PC-3 (cell line): Measurements from ENCODE around the gene KSR1. TPM values are rescaled to one million over a fixed set of nuclear protein-coding genes. Genes with fewer than 3 reads are reported as not detected.

Experiments used
- ATAC-seq: fragments of 200-7000 bp; cut with Tn5 transposase; 2 replicates; pipeline ENCODE4 v1.9.1; 2020; ENCODE audit warnings: mild to moderate bottlenecking, moderate library complexity
- BruUV-seq: library from RNA; stranded (reverse); fragments of 400-500 nt; replicated peaks from 2 replicates; lab custom pipeline; 2021; lab: Mats Ljungman, UMichigan
- CTCF ChIA-PET: fragments of 300-600 bp; sonication (Branson Sonifier 250); formaldehyde crosslinking; loops from one replicate; lab custom pipeline; 2022; ENCODE audit warnings: antibody characterized with exemption; lab: Charles Lee
- POLR2A ChIA-PET: fragments of 300-600 bp; sonication (Branson Sonifier 250); formaldehyde crosslinking; loops from one replicate; lab custom pipeline; 2022; ENCODE audit warnings: antibody characterized with exemption; ENCODE audit not compliant: unreplicated experiment; lab: Charles Lee
- DNase-seq: peaks from one replicate; pipeline ENCODE4 v3.0.0-alpha.2; 2015
- H2AFZ ChIP-seq: fragments of 300-600 bp; sonication (generic); 2 replicates; pipeline ENCODE4 v1.6.0; 2016; ENCODE audit warnings: antibody characterized with exemption, low read length
- H3F3A ChIP-seq: fragments of 300-600 bp; sonication (generic); one replicate; pipeline ENCODE4 v1.6.0; 2017; ENCODE audit warnings: antibody characterized with exemption, low read length, control low read depth, mild to moderate bottlenecking; ENCODE audit not compliant: unreplicated experiment
- H3K27ac ChIP-seq: fragments of 300-600 bp; sonication (generic); 2 replicates; pipeline ENCODE4 v1.5.1; 2016; ENCODE audit warnings: mild to moderate bottlenecking, low read length
- H3K27me3 ChIP-seq: fragments of 300-600 bp; sonication (generic); 2 replicates; pipeline ENCODE4 v1.6.1; 2016; ENCODE audit warnings: low read length, mixed read lengths
- H3K36me3 ChIP-seq: fragments of 300-600 bp; sonication (generic); 2 replicates; pipeline ENCODE4 v1.6.1; 2016; ENCODE audit warnings: low read depth, mixed run types, low read length, mixed read lengths
- H3K4me1 ChIP-seq: fragments of 300-600 bp; sonication (generic); 2 replicates; pipeline ENCODE4 v1.5.1; 2016; ENCODE audit warnings: low read length; ENCODE audit not compliant: insufficient read depth
- H3K4me2 ChIP-seq: fragments of 300-600 bp; sonication (generic); 2 replicates; pipeline ENCODE4 v1.6.0; 2016; ENCODE audit warnings: low read length
- H3K4me3 ChIP-seq: fragments of 300-600 bp; sonication (generic); 2 replicates; pipeline ENCODE4 v1.5.1; 2016; ENCODE audit warnings: mild to moderate bottlenecking, low read length, mixed read lengths
- H3K79me2 ChIP-seq: fragments of 300-600 bp; sonication (generic); 2 replicates; pipeline ENCODE4 v1.6.1; 2017; ENCODE audit warnings: low read length, mixed read lengths
- H3K9ac ChIP-seq: fragments of 300-600 bp; sonication (generic); 2 replicates; pipeline ENCODE4 v1.6.0; 2016; ENCODE audit warnings: mild to moderate bottlenecking, low read length
- H3K9me2 ChIP-seq: fragments of 300-600 bp; sonication (generic); replicated peaks from 2 replicates; pipeline ENCODE4 v1.6.1; 2016; ENCODE audit warnings: mixed run types, low read length, mixed read lengths
- H3K9me3 ChIP-seq: fragments of 300-600 bp; sonication (generic); 2 replicates; pipeline ENCODE4 v1.6.1; 2016; ENCODE audit warnings: low read length, mixed read lengths
- H4K20me1 ChIP-seq: fragments of 300-600 bp; sonication (generic); 2 replicates; pipeline ENCODE4 v1.6.1; 2016; ENCODE audit warnings: low read length, mixed read lengths
- EZH2 ChIP-seq: fragments of 300-600 bp; sonication (generic); IDR thresholded peaks from one replicate; pipeline ENCODE4 v1.6.1; 2017; ENCODE audit warnings: antibody characterized with exemption, mild to moderate bottlenecking, low read length; ENCODE audit not compliant: unreplicated experiment
- EZH2phosphoT487 ChIP-seq: fragments of 300-600 bp; sonication (generic); IDR thresholded peaks from 2 replicates; pipeline ENCODE4 v1.6.1; 2018; ENCODE audit warnings: mild to moderate bottlenecking, antibody characterized with exemption, low read length, borderline replicate concordance
- intact Hi-C: fragments of 100-400 bp; cut with micrococcal nuclease; formaldehyde crosslinking; loops from 2 replicates; pipeline ENCODE4 v1.9.0; 2023
- total RNA-seq: library from RNA; depleted of rRNA; stranded (reverse); fragments of >200 nt; gene quantifications from 2 replicates; pipeline ENCODE4 v1.2.3, GENCODE V29; 2014
- TF ChIP-seq, protein P1 (sequence below): fragments of 300-600 bp; sonication (generic); conservative IDR thresholded peaks from 2 replicates; pipeline ENCODE4 v1.5.1; 2017; ENCODE audit warnings: antibody characterized with exemption, low read depth, mild to moderate bottlenecking, low read length

KSR1 gene
- total RNA-seq, 1 experiment from 2014 or later, result 1.0 TPM

- Histone ChIP-seq H2AFZ (no peak overlapping the region), H3F3A (no peaks in the 10 kb centered on the region), H4K20me1 (no peaks in the 10 kb centered on the region), H3K4me3 (no peak overlapping the region), H3K27ac (no peak overlapping the region), H3K79me2 (no peaks in the 10 kb centered on the region), H3K9ac (no peak overlapping the region), H3K4me1 (peaks cover 3% of the 10 kb centered on the region; the same call in 1 of the 2 replicates), H3K4me2 (no peak overlapping the region), H3K36me3 (no peaks in the 10 kb centered on the region), H3K9me3 (no peaks in the 10 kb centered on the region), H3K9me2 (no peaks in the 10 kb centered on the region), H3K27me3 (no peaks in the 10 kb centered on the region)
- ATAC-seq (no peak), DNase-seq (no peak)
- ChIA-PET POLR2A (no interaction called here), CTCF (no interaction called here)
- no peak for TF ChIP-seq EZH2phosphoT487
- TF ChIP-seq, protein P1, sequence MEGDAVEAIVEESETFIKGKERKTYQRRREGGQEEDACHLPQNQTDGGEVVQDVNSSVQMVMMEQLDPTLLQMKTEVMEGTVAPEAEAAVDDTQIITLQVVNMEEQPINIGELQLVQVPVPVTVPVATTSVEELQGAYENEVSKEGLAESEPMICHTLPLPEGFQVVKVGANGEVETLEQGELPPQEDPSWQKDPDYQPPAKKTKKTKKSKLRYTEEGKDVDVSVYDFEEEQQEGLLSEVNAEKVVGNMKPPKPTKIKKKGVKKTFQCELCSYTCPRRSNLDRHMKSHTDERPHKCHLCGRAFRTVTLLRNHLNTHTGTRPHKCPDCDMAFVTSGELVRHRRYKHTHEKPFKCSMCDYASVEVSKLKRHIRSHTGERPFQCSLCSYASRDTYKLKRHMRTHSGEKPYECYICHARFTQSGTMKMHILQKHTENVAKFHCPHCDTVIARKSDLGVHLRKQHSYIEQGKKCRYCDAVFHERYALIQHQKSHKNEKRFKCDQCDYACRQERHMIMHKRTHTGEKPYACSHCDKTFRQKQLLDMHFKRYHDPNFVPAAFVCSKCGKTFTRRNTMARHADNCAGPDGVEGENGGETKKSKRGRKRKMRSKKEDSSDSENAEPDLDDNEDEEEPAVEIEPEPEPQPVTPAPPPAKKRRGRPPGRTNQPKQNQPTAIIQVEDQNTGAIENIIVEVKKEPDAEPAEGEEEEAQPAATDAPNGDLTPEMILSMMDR, result no peak
- TF ChIP-seq EZH2, result no peak
- no TSS peak for BruUV-seq
- intact Hi-C loops, result no loop called here
Observed at GRCh38 chr17:27539152-27539551, 82.9 kb downstream of the KSR1 start.

DNA sequence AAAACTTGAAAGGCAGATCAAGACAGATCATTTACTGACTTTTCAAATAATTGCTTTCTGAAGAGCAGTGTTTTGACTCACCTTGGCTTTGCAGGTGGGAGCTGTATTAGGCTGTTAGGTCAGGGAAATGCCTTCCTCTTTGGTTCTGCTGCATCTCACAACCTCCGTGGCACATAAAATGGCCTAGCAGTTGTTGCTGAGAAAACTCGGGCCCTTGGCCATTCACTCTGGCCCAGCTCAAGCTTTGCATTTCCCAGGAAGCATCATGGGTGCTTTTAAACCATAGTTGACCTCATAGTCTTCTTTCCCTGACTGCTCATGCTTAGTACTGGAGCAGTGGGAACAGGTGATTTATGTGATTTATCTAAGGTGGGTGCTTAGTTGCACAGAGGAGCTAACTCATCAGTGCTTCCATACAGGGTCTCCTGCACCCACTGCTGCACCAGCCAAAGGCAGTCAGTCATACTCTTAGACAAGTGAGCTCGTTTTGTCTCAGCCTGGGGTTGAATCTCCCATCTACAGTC lies 83.6 kb downstream of the KSR1 start:
- Histone ChIP-seq H3F3A (no peaks in the 10 kb centered on the region), H2AFZ (no peak overlapping the region), H3K4me1 (no peaks in the 10 kb centered on the region; the same call in 1 of the 2 replicates), H3K9me2 (no peaks in the 10 kb centered on the region), H3K9ac (no peak overlapping the region), H3K36me3 (no peaks in the 10 kb centered on the region), H3K9me3 (no peaks in the 10 kb centered on the region), H3K27ac (0 out of 2 replicates have a peak overlapping the region, but pooled peaks have one; percentile 16), H3K27me3 (no peaks in the 10 kb centered on the region), H3K4me2 (no peak overlapping the region), H3K4me3 (no peak overlapping the region), H3K79me2 (no peaks in the 10 kb centered on the region), H4K20me1 (no peaks in the 10 kb centered on the region)
- CTCF ChIA-PET, result no interaction called here
- no peak for ATAC-seq
- TF ChIP-seq EZH2 (no peak), EZH2phosphoT487 (no peak)
- TF ChIP-seq, protein P1, result no peak
- BruUV-seq, result no TSS peak
- no peak for DNase-seq
- intact Hi-C loops, result no loop called here
- POLR2A ChIA-PET, result no interaction called here

- no TSS peak for BruUV-seq
- H3K4me3 ChIP-seq, result no peak overlapping the region
- DNase-seq (peak; percentile 23), ATAC-seq (no peak)
- no peaks in the 10 kb centered on the region for H3F3A ChIP-seq
- H2AFZ ChIP-seq, result no peak overlapping the region
- ChIA-PET CTCF (no interaction called here), POLR2A (no interaction called here)
- H3K9me2 ChIP-seq, result no peaks in the 10 kb centered on the region
- H3K27me3 ChIP-seq, result no peaks in the 10 kb centered on the region
- H3K79me2 ChIP-seq, result no peaks in the 10 kb centered on the region
- H4K20me1 ChIP-seq, result no peaks in the 10 kb centered on the region
- H3K4me2 ChIP-seq, result no peak overlapping the region
- TF ChIP-seq EZH2phosphoT487 (no peak), EZH2 (no peak)
- TF ChIP-seq, protein P1, result no peak
- H3K9ac ChIP-seq, result no peak overlapping the region
- no peaks in the 10 kb centered on the region for H3K9me3 ChIP-seq
- intact Hi-C loops, result no loop called here
- H3K4me1 ChIP-seq, result no peaks in the 10 kb centered on the region; the same call in 1 of the 2 replicates
- H3K36me3 ChIP-seq, result no peaks in the 10 kb centered on the region
- 0 out of 2 replicates have a peak overlapping the region, but pooled peaks have one; percentile 16 for H3K27ac ChIP-seq
Observed at GRCh38 chr17:27540318-27541101, 84.3 kb downstream of the KSR1 start.
